GM12878 (cell line): Measurements from ENCODE around the gene CTDP1. TPM values are rescaled to one million over a fixed set of nuclear protein-coding genes. Genes with fewer than 3 reads are reported as not detected.

ENCODE experiments used
- ATAC-seq: fragments of 200-7000 bp; cut with Tn5 transposase; 3 replicates; pipeline ENCODE4 v1.9.1; 2020; ENCODE audit warnings: mild to moderate bottlenecking, moderate library complexity
- BruUV-seq: library from RNA; stranded (reverse); fragments of 400-500 nt; replicated peaks from 2 replicates; lab custom pipeline; 2021; lab: Mats Ljungman, UMichigan
- CTCF ChIA-PET: fragments of 300-600 bp; sonication (Branson Sonifier 250); formaldehyde crosslinking; extraction: SDS; loops from one replicate; lab custom pipeline; 2021; ENCODE audit warnings: inconsistent platforms; lab: Yijun Ruan, JAX
- POLR2A ChIA-PET: fragments of 350-600 bp; formaldehyde crosslinking; extraction: SDS; loops from one replicate; lab custom pipeline; 2021; ENCODE audit warnings: inconsistent platforms; lab: Charles Lee
- RAD21 ChIA-PET: fragments of 300-600 bp; sonication (Branson Sonifier 250); formaldehyde crosslinking; loops from one replicate; lab custom pipeline; 2023; ENCODE audit warnings: antibody characterized with exemption; ENCODE audit not compliant: unreplicated experiment; lab: Charles Lee
- SMC1A ChIA-PET: fragments of 300-600 bp; sonication (Branson Sonifier 250); formaldehyde crosslinking; loops from one replicate; lab custom pipeline; 2023; ENCODE audit not compliant: unreplicated experiment, uncharacterized antibody; lab: Charles Lee
- DNase-seq: peaks from one replicate; pipeline ENCODE4 v3.0.0-alpha.2; 2011; ENCODE audit warnings: low read depth, low spot score
- FAIRE-seq: peaks from 3 replicates; lab custom pipeline; 2011; peaks lifted over from hg19 to GRCh38; lab: Jason Lieb, UNC
- H2AFZ ChIP-seq: 2 replicates; pipeline ENCODE4 v1.6.0; 2011; ENCODE audit warnings: low read depth, low read length, control low read depth; ENCODE audit not compliant: control insufficient read depth
- H3K27ac ChIP-seq: 2 replicates; pipeline ENCODE4 v1.5.1; 2011; ENCODE audit warnings: control low read depth; ENCODE audit not compliant: control insufficient read depth, insufficient read depth
- H3K27me3 ChIP-seq, 2 experiments: replicated peaks in 1 of 2; 2 replicates each; pipeline versions ENCODE4 v1.6.0 to v1.6.1; 2011; ENCODE audit warnings: low read length in 1 of 2; ENCODE audit not compliant: control insufficient read depth in 2 of 2, insufficient read depth in 2 of 2
- H3K36me3 ChIP-seq, 2 experiments: 2 replicates each; pipeline ENCODE4 v1.5.1; 2011; ENCODE audit warnings: low read length in 1 of 2; ENCODE audit not compliant: control insufficient read depth in 2 of 2, insufficient read depth in 2 of 2
- H3K4me1 ChIP-seq: 2 replicates; pipeline ENCODE4 v1.6.1; 2011; ENCODE audit warnings: mild to moderate bottlenecking, low read length, moderate library complexity, mixed read lengths; ENCODE audit not compliant: control insufficient read depth, insufficient read depth
- H3K4me2 ChIP-seq: 2 replicates; pipeline ENCODE4 v1.6.0; 2011; ENCODE audit warnings: control low read depth; ENCODE audit not compliant: control insufficient read depth, insufficient read depth
- H3K4me3 ChIP-seq: fragments of 200-600 bp; sonication (generic); 2 replicates; pipeline ENCODE4 v1.5.1; 2016
- H3K79me2 ChIP-seq: 2 replicates; pipeline ENCODE4 v1.6.0; 2011; ENCODE audit warnings: low read length; ENCODE audit not compliant: control insufficient read depth, insufficient read depth
- H3K9ac ChIP-seq: 2 replicates; pipeline ENCODE4 v1.8.0; 2011; ENCODE audit warnings: low read length, control low read depth, mixed read lengths; ENCODE audit not compliant: control insufficient read depth, insufficient read depth
- H3K9me3 ChIP-seq: replicated peaks from 3 replicates; pipeline ENCODE4 v1.5.1; 2011; ENCODE audit warnings: mild to moderate bottlenecking, low read length; ENCODE audit not compliant: control insufficient read depth, insufficient read depth
- H4K20me1 ChIP-seq: 2 replicates; pipeline ENCODE4 v1.6.0; 2011; ENCODE audit not compliant: control insufficient read depth, insufficient read depth
- BRCA1 ChIP-seq: IDR thresholded peaks from 2 replicates; pipeline ENCODE4 v1.6.1; 2011; ENCODE audit warnings: low read depth, low read length, improper control_type of control experiment
- CHD1 ChIP-seq: IDR thresholded peaks from 2 replicates; pipeline ENCODE4 v1.6.1; 2012; ENCODE audit warnings: low read depth, low read length, improper control_type of control experiment
- DPF2 ChIP-seq: fragments of 450-650 bp; IDR thresholded peaks from 2 replicates; pipeline ENCODE4 v1.6.1; 2017; ENCODE audit warnings: mild to moderate bottlenecking
- ELK1 ChIP-seq: IDR thresholded peaks from 2 replicates; pipeline ENCODE4 v1.6.1; 2012; ENCODE audit warnings: low read depth, low read length, improper control_type of control experiment
- EP300 ChIP-seq, 2 experiments: fragments of 150-350 bp in 1 of 2; IDR thresholded peaks; 2 replicates each; pipeline ENCODE4 v1.6.1; 2011 to 2012; ENCODE audit warnings: low read depth in 2 of 2, low read length in 2 of 2, borderline replicate concordance in 1 of 2, improper control_type of control experiment in 1 of 2, inconsistent platforms in 1 of 2; ENCODE audit not compliant: control insufficient read depth in 1 of 2
- MEF2B ChIP-seq: fragments of 450-650 bp; IDR thresholded peaks from 2 replicates; pipeline ENCODE4 v1.6.1; 2018; ENCODE audit warnings: mild to moderate bottlenecking, moderate library complexity; ENCODE audit not compliant: partially characterized antibody, poor library complexity, severe bottlenecking
- RCOR1 ChIP-seq: conservative IDR thresholded peaks from 2 replicates; pipeline ENCODE4 v1.6.1; 2012; ENCODE audit warnings: low read depth, low read length, improper control_type of control experiment
- RELA ChIP-seq: fragments of 450-650 bp; IDR thresholded peaks from 2 replicates; pipeline ENCODE4 v1.8.0; 2014; ENCODE audit warnings: borderline replicate concordance; ENCODE audit not compliant: partially characterized antibody
- RUNX3 ChIP-seq: IDR thresholded peaks from 2 replicates; pipeline ENCODE4 v1.6.1; 2012; ENCODE audit warnings: low read length, inconsistent platforms
- SP1 ChIP-seq: IDR thresholded peaks from one replicate; pipeline ENCODE4 v1.6.1; 2011; ENCODE audit warnings: low read depth, low read length
- SPI1 ChIP-seq: IDR thresholded peaks from 2 replicates; pipeline ENCODE4 v1.6.1; 2011; ENCODE audit warnings: low read depth, mild to moderate bottlenecking, low read length, moderate library complexity, borderline replicate concordance; ENCODE audit not compliant: insufficient read depth
- TAF1 ChIP-seq: IDR thresholded peaks from 2 replicates; pipeline ENCODE4 v1.6.1; 2011; ENCODE audit warnings: mild to moderate bottlenecking, low read depth, low read length, borderline replicate concordance
- WGBS: methylation state at CpG from one replicate; pipeline ENCODE4 v1.1.6; 2016; ENCODE audit warnings: low lambda C conversion rate; ENCODE audit not compliant: insufficient replicate concordance, insufficient coverage; ENCODE audit errors: missing lambda C conversion rate; 5-methylcytosine and 5-hydroxymethylcytosine counted together
- in situ Hi-C: fragments of 300-500 bp; cut with MboI; formaldehyde crosslinking; loops from 9 replicates; pipeline ENCODE4 v1.14.3; 2018; ENCODE audit warnings: mixed read lengths
- intact Hi-C: fragments of 100-400 bp; cut with micrococcal nuclease; formaldehyde crosslinking; loops from one replicate; pipeline ENCODE4 v1.14.2; 2022; ENCODE audit not compliant: unreplicated experiment
- polyA plus RNA-seq, 11 experiments: library from polyadenylated mRNA; depleted of rRNA in 4 of 11; unstranded in 6 of 11; stranded (reverse) in 5 of 11; fragments of >200 nt; fragmentation: Nextera tagmentation in 4 of 11; fragmentation: Illumina TruSeq in 1 of 11; extraction: Ambion mirVana in 4 of 11; extraction: Trizol in 1 of 11; gene quantifications; 1 replicate in 1 of 11; 2 replicates in 10 of 11; pipeline versions ENCODE4 v1.2.1 to v1.2.3, GENCODE V29; 2011 to 2016; ENCODE audit warnings: inconsistent platforms in 2 of 11, missing spikeins in 2 of 11, low read depth in 1 of 11
- total RNA-seq, 4 experiments: library from RNA; depleted of rRNA in 3 of 4; stranded (reverse); fragments of >200 nt in 3 of 4; fragmentation: Illumina TruSeq in 1 of 4; extraction: Trizol in 1 of 4; gene quantifications; 2 replicates each; pipeline versions ENCODE4 v1.2.1 to v1.2.3, GENCODE V29; 2013 to 2021
- TF ChIP-seq, protein P1 (sequence below): fragments of 450-650 bp; IDR thresholded peaks from 2 replicates; pipeline ENCODE4 v1.6.1; 2017; ENCODE audit warnings: mild to moderate bottlenecking, moderate library complexity
- TF ChIP-seq, protein P2 (sequence below): IDR thresholded peaks from 2 replicates; pipeline ENCODE4 v1.6.1; 2011; ENCODE audit warnings: borderline replicate concordance, low read depth, mild to moderate bottlenecking, moderate library complexity, mixed read lengths, low read length; ENCODE audit not compliant: insufficient read depth; ENCODE audit errors: extremely low read length
- TF ChIP-seq, protein P3 (sequence below): fragments of 450-650 bp; IDR thresholded peaks from 2 replicates; pipeline ENCODE4 v1.6.1; 2017; ENCODE audit warnings: antibody characterized with exemption, mild to moderate bottlenecking, moderate library complexity

Gene CTDP1
- total and polyA plus RNA-seq, 10 of the 15 experiments (the other 5 are each of a cell fraction or from before 2014, with no cell fraction given): 0.32 to 31.3 (median 8.8) TPM

GRCh38 chr18:79778291-79778791, 98.7 kb downstream of the CTDP1 start:
- no peak for DNase-seq
- in situ Hi-C loops (no loop called here), intact Hi-C loops (no loop called here)
- Histone ChIP-seq H3K27me3 (no peaks in the 10 kb centered on the region), H3K9ac (no peak overlapping the region), H4K20me1 (no peaks in the 10 kb centered on the region), H3K27ac (no peak overlapping the region), H3K4me1 (no peaks in the 10 kb centered on the region), H3K79me2 (no peaks in the 10 kb centered on the region), H2AFZ (no peak overlapping the region), H3K4me3 (no peak overlapping the region), H3K36me3 (no peaks in the 10 kb centered on the region), H3K9me3 (no peaks in the 10 kb centered on the region), H3K4me2 (no peak overlapping the region)
- CTCF ChIA-PET: no interaction called here
- RAD21 ChIA-PET: no interaction called here
- TF ChIP-seq, protein P1, sequence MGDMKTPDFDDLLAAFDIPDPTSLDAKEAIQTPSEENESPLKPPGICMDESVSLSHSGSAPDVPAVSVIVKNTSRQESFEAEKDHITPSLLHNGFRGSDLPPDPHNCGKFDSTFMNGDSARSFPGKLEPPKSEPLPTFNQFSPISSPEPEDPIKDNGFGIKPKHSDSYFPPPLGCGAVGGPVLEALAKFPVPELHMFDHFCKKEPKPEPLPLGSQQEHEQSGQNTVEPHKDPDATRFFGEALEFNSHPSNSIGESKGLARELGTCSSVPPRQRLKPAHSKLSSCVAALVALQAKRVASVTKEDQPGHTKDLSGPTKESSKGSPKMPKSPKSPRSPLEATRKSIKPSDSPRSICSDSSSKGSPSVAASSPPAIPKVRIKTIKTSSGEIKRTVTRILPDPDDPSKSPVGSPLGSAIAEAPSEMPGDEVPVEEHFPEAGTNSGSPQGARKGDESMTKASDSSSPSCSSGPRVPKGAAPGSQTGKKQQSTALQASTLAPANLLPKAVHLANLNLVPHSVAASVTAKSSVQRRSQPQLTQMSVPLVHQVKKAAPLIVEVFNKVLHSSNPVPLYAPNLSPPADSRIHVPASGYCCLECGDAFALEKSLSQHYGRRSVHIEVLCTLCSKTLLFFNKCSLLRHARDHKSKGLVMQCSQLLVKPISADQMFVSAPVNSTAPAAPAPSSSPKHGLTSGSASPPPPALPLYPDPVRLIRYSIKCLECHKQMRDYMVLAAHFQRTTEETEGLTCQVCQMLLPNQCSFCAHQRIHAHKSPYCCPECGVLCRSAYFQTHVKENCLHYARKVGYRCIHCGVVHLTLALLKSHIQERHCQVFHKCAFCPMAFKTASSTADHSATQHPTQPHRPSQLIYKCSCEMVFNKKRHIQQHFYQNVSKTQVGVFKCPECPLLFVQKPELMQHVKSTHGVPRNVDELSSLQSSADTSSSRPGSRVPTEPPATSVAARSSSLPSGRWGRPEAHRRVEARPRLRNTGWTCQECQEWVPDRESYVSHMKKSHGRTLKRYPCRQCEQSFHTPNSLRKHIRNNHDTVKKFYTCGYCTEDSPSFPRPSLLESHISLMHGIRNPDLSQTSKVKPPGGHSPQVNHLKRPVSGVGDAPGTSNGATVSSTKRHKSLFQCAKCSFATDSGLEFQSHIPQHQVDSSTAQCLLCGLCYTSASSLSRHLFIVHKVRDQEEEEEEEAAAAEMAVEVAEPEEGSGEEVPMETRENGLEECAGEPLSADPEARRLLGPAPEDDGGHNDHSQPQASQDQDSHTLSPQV: no peak
- TF ChIP-seq DPF2 (no peak), ELK1 (no peak), BRCA1 (no peak), RUNX3 (no peak), RCOR1 (no peak), SP1 (no peak), TAF1 (no peak), CHD1 (no peak), RELA (no peak), MEF2B (no peak), SPI1 (no peak), EP300 (IDR thresholded peaks at IDR 0.05; ENCODE audit: borderline replicate concordance in 1 of 2, control insufficient read depth in 1 of 2, low read depth in 2 of 2, low read length in 2 of 2) (no peak)
- TF ChIP-seq, protein P2, sequence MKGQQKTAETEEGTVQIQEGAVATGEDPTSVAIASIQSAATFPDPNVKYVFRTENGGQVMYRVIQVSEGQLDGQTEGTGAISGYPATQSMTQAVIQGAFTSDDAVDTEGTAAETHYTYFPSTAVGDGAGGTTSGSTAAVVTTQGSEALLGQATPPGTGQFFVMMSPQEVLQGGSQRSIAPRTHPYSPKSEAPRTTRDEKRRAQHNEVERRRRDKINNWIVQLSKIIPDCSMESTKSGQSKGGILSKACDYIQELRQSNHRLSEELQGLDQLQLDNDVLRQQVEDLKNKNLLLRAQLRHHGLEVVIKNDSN: no peak
- TF ChIP-seq, protein P3, sequence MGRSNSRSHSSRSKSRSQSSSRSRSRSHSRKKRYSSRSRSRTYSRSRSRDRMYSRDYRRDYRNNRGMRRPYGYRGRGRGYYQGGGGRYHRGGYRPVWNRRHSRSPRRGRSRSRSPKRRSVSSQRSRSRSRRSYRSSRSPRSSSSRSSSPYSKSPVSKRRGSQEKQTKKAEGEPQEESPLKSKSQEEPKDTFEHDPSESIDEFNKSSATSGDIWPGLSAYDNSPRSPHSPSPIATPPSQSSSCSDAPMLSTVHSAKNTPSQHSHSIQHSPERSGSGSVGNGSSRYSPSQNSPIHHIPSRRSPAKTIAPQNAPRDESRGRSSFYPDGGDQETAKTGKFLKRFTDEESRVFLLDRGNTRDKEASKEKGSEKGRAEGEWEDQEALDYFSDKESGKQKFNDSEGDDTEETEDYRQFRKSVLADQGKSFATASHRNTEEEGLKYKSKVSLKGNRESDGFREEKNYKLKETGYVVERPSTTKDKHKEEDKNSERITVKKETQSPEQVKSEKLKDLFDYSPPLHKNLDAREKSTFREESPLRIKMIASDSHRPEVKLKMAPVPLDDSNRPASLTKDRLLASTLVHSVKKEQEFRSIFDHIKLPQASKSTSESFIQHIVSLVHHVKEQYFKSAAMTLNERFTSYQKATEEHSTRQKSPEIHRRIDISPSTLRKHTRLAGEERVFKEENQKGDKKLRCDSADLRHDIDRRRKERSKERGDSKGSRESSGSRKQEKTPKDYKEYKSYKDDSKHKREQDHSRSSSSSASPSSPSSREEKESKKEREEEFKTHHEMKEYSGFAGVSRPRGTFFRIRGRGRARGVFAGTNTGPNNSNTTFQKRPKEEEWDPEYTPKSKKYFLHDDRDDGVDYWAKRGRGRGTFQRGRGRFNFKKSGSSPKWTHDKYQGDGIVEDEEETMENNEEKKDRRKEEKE: no peak
- 60% methylated on average over 26 of the region's 26 CpGs for WGBS
- no TSS peak for BruUV-seq
- no peak for ATAC-seq
- no peak for FAIRE-seq
- POLR2A ChIA-PET: no interaction called here
- SMC1A ChIA-PET: no interaction called here
